Neural crest cell (in vitro differentiated cells): Measurements from ENCODE around the gene ZNF609. TPM values are rescaled to one million over a fixed set of nuclear protein-coding genes. Genes with fewer than 3 reads are reported as not detected.

Experiments
- DNase-seq: peaks from one replicate; pipeline ENCODE4 v3.0.0; 2021; ENCODE audit warnings: low read depth, mixed read lengths, low spot score
- H3K27ac Mint-ChIP-seq: one replicate; pipeline ENCODE4 v1.8.0; 2021; ENCODE audit warnings: mild to moderate bottlenecking, mixed read lengths; ENCODE audit not compliant: unreplicated experiment
- H3K27me3 Mint-ChIP-seq: 2 replicates; pipeline ENCODE4 v1.8.0; 2021; ENCODE audit warnings: low read depth, mild to moderate bottlenecking, mixed read lengths
- H3K36me3 Mint-ChIP-seq: 2 replicates; pipeline ENCODE4 v1.8.0; 2021; ENCODE audit warnings: low read depth, mild to moderate bottlenecking, mixed read lengths
- H3K4me1 Mint-ChIP-seq: 2 replicates; pipeline ENCODE4 v1.8.0; 2021; ENCODE audit warnings: mixed read lengths
- H3K4me3 Mint-ChIP-seq: one replicate; pipeline ENCODE4 v1.8.0; 2021; ENCODE audit warnings: mild to moderate bottlenecking, mixed read lengths
- H3K9me3 Mint-ChIP-seq: 2 replicates; pipeline ENCODE4 v1.8.0; 2021; ENCODE audit warnings: mixed read lengths
- total RNA-seq: library from RNA; stranded (reverse); gene quantifications from 2 replicates; pipeline ENCODE4 v1.2.1, GENCODE V29; 2021
- TF ChIP-seq, protein P1 (sequence below): fragments of 200-600 bp; sonication (generic); conservative IDR thresholded peaks from 2 replicates; pipeline ENCODE4 v1.5.0; 2021; ENCODE audit warnings: antibody characterized with exemption, mild to moderate bottlenecking

ZNF609 gene
- total RNA-seq, 1 donor from 2014 or later = 43.0 TPM

DNA sequence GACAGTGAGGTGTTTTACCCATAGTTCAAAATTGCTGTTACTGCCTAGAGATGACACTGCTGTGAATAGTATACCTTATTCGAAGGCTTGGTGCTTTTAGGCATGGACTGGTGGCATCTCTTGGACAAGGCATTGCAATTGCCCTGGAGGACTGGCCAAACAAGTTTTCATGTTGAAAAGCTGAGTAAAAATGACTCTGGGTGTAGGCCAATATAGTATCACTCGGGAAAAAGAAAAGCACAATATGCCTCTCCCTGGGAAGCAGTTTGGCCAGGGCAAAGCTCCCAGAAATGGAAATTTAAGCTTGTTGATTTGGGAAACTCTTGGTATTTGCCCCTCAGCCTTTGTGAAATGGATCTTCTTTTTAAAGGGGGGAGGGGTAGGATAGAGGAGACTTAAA lies 54.8 kb downstream of the ZNF609 start:
- H3K27me3 Mint-ChIP-seq = no peaks in the 10 kb centered on the region
- TF ChIP-seq, protein P1, sequence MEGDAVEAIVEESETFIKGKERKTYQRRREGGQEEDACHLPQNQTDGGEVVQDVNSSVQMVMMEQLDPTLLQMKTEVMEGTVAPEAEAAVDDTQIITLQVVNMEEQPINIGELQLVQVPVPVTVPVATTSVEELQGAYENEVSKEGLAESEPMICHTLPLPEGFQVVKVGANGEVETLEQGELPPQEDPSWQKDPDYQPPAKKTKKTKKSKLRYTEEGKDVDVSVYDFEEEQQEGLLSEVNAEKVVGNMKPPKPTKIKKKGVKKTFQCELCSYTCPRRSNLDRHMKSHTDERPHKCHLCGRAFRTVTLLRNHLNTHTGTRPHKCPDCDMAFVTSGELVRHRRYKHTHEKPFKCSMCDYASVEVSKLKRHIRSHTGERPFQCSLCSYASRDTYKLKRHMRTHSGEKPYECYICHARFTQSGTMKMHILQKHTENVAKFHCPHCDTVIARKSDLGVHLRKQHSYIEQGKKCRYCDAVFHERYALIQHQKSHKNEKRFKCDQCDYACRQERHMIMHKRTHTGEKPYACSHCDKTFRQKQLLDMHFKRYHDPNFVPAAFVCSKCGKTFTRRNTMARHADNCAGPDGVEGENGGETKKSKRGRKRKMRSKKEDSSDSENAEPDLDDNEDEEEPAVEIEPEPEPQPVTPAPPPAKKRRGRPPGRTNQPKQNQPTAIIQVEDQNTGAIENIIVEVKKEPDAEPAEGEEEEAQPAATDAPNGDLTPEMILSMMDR = no peak
- peaks cover 14% of the 10 kb centered on the region for H3K4me1 Mint-ChIP-seq
- H3K4me3 Mint-ChIP-seq = no peak overlapping the region
- H3K9me3 Mint-ChIP-seq = no peaks in the 10 kb centered on the region
- H3K36me3 Mint-ChIP-seq = peaks cover 3% of the 10 kb centered on the region
- no peak overlapping the region for H3K27ac Mint-ChIP-seq
- DNase-seq = no peak

DNA sequence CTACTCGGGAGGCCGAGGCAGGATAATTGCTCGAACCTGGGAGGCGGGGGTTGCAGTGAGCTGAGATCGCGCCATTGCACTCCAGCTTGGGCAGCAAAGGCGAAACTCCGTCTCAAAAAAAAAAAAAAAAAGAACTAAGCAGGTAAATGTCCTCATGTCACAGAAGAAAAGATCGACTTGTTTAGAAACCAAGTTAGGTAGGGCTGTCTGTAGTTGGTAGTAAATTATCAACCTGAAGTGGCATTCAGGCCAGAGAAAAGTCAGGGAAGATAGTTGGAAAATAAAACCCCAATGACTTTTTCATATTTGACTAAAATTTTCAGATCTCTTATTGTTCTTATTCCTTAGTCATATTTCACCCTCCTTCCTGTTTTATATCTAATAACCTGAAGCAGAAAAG lies 55.4 kb downstream of the ZNF609 start:
- TF ChIP-seq, protein P1 = no peak
- H3K36me3 Mint-ChIP-seq = peaks cover 3% of the 10 kb centered on the region
- H3K27ac Mint-ChIP-seq = no peak overlapping the region
- no peaks in the 10 kb centered on the region for H3K27me3 Mint-ChIP-seq
- no peak for DNase-seq
- H3K4me1 Mint-ChIP-seq = peaks cover 19% of the 10 kb centered on the region
- no peaks in the 10 kb centered on the region for H3K9me3 Mint-ChIP-seq
- H3K4me3 Mint-ChIP-seq = no peak overlapping the region

GRCh38 chr15:64519897-64520296 lies 59.5 kb downstream of the ZNF609 start:
- no peak overlapping the region for H3K4me3 Mint-ChIP-seq
- DNase-seq = no peak
- peaks cover 41% of the 10 kb centered on the region for H3K4me1 Mint-ChIP-seq
- H3K27me3 Mint-ChIP-seq = no peaks in the 10 kb centered on the region
- H3K27ac Mint-ChIP-seq = no peak overlapping the region
- no peaks in the 10 kb centered on the region for H3K36me3 Mint-ChIP-seq
- no peaks in the 10 kb centered on the region for H3K9me3 Mint-ChIP-seq
- TF ChIP-seq, protein P1 = peak; percentile 12

- TF ChIP-seq, protein P1 = no peak
Observed at GRCh38 chr15:64521201-64521600, 60.8 kb downstream of the ZNF609 start.

DNA sequence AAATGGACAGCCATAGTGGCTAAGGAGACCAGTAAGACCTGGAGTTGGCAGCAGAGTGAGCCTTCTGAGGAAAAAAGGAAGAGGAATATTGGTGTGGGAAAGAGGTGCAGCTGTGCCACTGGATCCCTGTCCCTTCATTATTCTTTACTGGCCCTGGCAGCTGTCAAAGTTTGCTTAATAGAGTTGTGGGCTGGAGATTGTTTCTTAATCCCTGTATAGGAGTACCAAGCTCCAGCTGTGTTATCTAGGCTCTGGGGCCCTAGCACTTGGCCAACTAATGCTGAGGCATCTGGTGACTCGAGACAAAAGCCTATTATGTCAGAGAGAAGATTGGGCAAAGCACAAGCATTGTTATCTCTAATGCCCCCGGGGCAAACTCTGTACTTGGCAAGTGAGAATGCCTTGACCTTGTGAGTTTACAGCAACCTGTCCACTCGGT lies 61.4 kb downstream of the ZNF609 start:
- TF ChIP-seq, protein P1 = no peak
- H3K27me3 Mint-ChIP-seq = no peaks in the 10 kb centered on the region
- H3K27ac Mint-ChIP-seq = peak overlapping the region; percentile 31
- H3K9me3 Mint-ChIP-seq = no peaks in the 10 kb centered on the region
- no peaks in the 10 kb centered on the region for H3K36me3 Mint-ChIP-seq
- DNase-seq = peak; percentile 24
- H3K4me1 Mint-ChIP-seq = peaks cover 49% of the 10 kb centered on the region
- peak overlapping the region; percentile 67 for H3K4me3 Mint-ChIP-seq

More at GRCh38 chr15:64521201-64521600, 60.8 kb downstream of the ZNF609 start:
- DNase-seq = no peak
- H3K27me3 Mint-ChIP-seq = no peaks in the 10 kb centered on the region
- no peak overlapping the region for H3K4me3 Mint-ChIP-seq
- H3K36me3 Mint-ChIP-seq = no peaks in the 10 kb centered on the region
- no peaks in the 10 kb centered on the region for H3K9me3 Mint-ChIP-seq
- H3K27ac Mint-ChIP-seq = no peak overlapping the region
- H3K4me1 Mint-ChIP-seq = peaks cover 49% of the 10 kb centered on the region
